Prostate gland (tissue), 2 donors: ENCODE measurements around the gene MAN2B2.

Experiments used
- POLR2A ChIP-seq: fragments of 450-650 bp; IDR thresholded peaks from one replicate; pipeline ENCODE4 v1.6.1; 2016; ENCODE audit warnings: antibody characterized with exemption, mild to moderate bottlenecking
- TF ChIP-seq, protein P1 (sequence below), 4 experiments: fragments of 200-600 bp in 2 of 4; fragments of 450-650 bp in 2 of 4; sonication (generic) in 2 of 4; IDR thresholded peaks; 1 replicate in 3 of 4; 2 replicates in 1 of 4; pipeline ENCODE4 v1.5.1; 2016 to 2019; ENCODE audit warnings: antibody characterized with exemption in 4 of 4, mild to moderate bottlenecking in 2 of 4, moderate library complexity in 2 of 4

DNA sequence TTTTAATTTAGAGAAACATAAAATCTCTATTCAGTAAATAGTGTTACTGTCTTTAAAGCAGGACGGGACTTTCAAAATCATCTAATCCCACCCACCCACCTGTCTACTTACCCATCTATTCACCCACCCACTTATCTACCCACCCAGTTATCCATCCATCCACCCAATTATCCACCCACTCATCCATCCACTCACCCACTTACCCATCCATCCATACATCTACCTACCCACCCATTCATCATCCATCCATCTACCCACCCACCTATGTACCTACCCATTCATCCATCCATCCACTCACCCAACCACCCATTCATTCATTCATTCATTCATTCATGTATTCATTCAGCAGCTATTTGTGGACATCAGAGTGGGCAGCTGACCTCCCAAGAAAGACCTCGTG is 30.6 kb downstream of the MAN2B2 start:
- TF ChIP-seq, protein P1, sequence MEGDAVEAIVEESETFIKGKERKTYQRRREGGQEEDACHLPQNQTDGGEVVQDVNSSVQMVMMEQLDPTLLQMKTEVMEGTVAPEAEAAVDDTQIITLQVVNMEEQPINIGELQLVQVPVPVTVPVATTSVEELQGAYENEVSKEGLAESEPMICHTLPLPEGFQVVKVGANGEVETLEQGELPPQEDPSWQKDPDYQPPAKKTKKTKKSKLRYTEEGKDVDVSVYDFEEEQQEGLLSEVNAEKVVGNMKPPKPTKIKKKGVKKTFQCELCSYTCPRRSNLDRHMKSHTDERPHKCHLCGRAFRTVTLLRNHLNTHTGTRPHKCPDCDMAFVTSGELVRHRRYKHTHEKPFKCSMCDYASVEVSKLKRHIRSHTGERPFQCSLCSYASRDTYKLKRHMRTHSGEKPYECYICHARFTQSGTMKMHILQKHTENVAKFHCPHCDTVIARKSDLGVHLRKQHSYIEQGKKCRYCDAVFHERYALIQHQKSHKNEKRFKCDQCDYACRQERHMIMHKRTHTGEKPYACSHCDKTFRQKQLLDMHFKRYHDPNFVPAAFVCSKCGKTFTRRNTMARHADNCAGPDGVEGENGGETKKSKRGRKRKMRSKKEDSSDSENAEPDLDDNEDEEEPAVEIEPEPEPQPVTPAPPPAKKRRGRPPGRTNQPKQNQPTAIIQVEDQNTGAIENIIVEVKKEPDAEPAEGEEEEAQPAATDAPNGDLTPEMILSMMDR (IDR thresholded peaks at IDR 0.05): no peak
- TF ChIP-seq POLR2A: no peak
